AG04450 (cell line): ENCODE data around the gene ACO2. TPM values are rescaled to one million over a fixed set of nuclear protein-coding genes. Genes with fewer than 3 reads are reported as not detected.

Source experiments
- polyA plus RNA-seq: library from polyadenylated mRNA; depleted of rRNA; stranded (reverse); fragments of >200 nt; gene quantifications from 2 replicates; pipeline ENCODE4 v1.2.3, GENCODE V29; 2011; rRNA removed

The ACO2 gene
- polyA plus RNA-seq, 1 experiment = 32.2 TPM

Other genes starting within 250 kb of the ACO2 start
- gene CHADL, start 228.2 kb upstream of the ACO2 start, polyA plus RNA-seq = 0.24 and 0.65 TPM in 2 replicates
- 75.8 and 94.9 TPM in 2 replicates for gene RANGAP1, start 182.9 kb upstream of the ACO2 start, polyA plus RNA-seq
- gene ZC3H7B, start 167.6 kb upstream of the ACO2 start, polyA plus RNA-seq = 55.3 and 68.7 TPM in 2 replicates
- 13.7 and 18.3 TPM in 2 replicates for gene TEF, start 87.2 kb upstream of the ACO2 start, polyA plus RNA-seq
- gene TOB2, start 22.3 kb upstream of the ACO2 start, polyA plus RNA-seq = 25.9 and 27.0 TPM in 2 replicates
- gene PHF5A, start 425 bp upstream of the ACO2 start, polyA plus RNA-seq = 47.9 and 53.8 TPM in 2 replicates
- 36.3 and 41.1 TPM in 2 replicates for gene POLR3H, start 75.4 kb downstream of the ACO2 start, polyA plus RNA-seq
- gene CSDC2, start 91.9 kb downstream of the ACO2 start, polyA plus RNA-seq = 12.4 and 21.2 TPM in 2 replicates
- gene PMM1, start 120.7 kb downstream of the ACO2 start, polyA plus RNA-seq = 60.7 and 72.5 TPM in 2 replicates
- 22.3 and 23.8 TPM in 2 replicates for gene DESI1, start 151.9 kb downstream of the ACO2 start, polyA plus RNA-seq
- 149 and 196 TPM in 2 replicates for gene XRCC6, start 152.2 kb downstream of the ACO2 start, polyA plus RNA-seq
- gene SNU13, start 219.8 kb downstream of the ACO2 start, polyA plus RNA-seq = 151 and 165 TPM in 2 replicates
- gene MEI1, start 230.4 kb downstream of the ACO2 start, polyA plus RNA-seq = 0.22 and 0.25 TPM in 2 replicates